HG03175 (cell line): ENCODE data around the gene C16orf87.
A peak's percentile ranks its signal among the peaks of the same experiment; 100 is the strongest.

Experiments used
- ATAC-seq: cut with Tn5 transposase; IDR thresholded peaks from one replicate; pipeline ENCODE4 v1.9.1; 2021; ENCODE audit warnings: mild to moderate bottlenecking, moderate library complexity; ENCODE audit not compliant: unreplicated experiment

C16orf87 gene

DNA sequence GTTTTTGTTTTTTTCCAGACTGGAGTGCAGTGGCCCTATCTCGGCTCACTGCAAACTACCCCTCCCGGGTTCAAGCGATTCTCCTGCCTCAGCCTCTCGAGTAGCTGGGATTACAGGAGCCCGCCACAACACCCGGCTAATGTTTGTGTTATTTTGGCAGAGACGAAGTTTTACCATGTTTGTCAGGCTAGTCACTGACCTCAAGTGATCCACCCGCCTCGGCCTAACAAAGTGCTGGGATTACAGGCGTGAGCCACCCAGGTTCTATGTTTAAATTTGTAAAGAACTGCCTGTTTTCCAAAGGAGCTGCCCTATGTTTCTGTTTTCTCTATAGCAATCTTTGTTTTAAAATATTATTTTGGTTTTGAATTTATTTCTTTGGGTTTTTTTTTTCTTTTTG is 13.8 kb upstream of the C16orf87 start:
- ATAC-seq = no peak

DNA sequence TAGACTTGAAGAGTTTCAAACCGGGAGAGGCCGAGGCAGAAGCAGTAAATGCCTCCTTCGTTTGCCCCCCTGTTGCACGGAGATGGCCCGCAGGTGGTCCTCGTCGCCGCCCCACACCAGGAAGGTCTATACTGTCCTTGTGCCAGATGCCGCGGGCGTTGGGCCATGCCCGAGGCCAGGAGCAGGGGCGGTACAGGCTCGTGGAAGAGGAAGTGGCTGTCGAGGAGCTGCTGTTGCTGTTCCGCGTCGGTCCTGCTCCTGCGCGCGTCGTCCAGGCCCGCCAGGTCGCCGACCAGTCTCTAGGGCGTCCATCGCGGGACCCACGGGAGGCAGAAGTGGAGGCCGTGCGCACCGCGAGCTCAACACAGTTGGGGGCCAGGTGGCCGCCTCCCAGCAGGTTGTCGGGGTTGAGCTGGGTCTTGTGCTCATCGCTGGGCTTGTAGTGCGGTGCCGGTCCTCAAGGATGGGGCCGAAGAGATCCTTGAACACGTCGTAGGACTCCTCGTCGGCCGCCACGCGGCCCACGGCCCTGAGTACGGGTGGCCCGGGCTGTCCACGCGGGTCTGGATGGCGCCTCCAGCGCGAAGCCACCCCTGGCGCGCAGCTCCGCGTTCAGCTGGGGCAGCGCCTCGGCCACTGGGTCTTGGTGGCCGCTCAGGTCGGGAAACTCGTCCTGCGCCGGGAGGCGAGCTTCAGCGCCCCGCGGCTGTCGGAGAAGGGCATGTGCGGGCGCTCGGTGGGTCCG is 13.1 kb upstream of the C16orf87 start:
- no peak for ATAC-seq

DNA sequence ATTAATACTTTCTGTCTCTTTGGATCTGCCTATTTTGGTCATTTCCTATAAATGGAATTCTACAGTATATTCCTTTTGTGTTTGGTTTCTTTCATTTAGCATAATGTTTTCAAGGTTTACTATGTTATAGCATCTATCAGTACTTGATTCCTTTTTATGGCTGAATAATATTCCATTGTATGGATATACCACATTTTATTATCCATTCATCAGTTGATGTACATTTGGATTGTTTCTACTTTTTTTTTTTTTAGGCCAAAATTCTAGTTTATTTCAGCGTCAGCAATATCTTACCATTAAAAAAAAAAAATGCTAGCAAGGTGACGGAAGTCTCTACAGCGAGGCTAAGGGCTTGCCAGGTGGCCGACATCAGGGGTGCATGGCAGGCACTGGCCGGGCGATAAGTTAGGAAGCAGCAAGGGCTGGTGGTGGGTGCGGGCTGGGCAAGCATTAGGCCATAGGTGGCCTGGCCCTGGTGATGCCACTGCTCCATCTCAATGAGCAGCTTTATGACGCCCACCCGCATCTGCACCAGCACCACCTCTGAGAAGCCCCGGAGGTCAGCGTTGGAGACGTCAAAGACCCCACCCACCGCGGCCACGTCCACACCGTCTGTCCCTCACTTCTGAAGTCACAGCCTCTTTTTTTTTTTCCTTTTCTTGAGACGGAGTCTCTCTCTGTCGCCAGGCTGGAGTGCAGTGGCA is 11.4 kb upstream of the C16orf87 start:
- no peak for ATAC-seq

DNA sequence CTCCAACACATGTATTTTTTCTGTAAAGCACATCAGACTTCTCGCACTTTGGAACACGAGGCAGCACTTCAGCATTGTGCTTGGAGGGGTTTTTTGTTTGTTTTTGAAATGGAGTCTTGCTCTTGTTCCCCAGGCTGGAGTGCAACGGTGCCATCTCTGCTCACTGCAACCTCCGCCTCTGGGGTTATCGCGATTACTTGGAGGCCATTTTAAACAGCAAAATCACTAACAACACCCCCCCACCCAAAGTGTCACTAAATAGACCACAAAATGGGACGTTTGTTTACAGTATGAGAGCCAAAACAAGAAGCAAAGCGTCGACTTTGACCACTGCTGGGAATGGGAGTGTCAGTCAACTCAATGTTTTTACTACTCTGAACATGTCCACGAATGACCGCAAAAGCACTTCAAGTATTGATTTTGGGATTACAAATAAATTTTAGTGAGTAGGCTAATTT is 9.0 kb upstream of the C16orf87 start:
- no peak for ATAC-seq

DNA sequence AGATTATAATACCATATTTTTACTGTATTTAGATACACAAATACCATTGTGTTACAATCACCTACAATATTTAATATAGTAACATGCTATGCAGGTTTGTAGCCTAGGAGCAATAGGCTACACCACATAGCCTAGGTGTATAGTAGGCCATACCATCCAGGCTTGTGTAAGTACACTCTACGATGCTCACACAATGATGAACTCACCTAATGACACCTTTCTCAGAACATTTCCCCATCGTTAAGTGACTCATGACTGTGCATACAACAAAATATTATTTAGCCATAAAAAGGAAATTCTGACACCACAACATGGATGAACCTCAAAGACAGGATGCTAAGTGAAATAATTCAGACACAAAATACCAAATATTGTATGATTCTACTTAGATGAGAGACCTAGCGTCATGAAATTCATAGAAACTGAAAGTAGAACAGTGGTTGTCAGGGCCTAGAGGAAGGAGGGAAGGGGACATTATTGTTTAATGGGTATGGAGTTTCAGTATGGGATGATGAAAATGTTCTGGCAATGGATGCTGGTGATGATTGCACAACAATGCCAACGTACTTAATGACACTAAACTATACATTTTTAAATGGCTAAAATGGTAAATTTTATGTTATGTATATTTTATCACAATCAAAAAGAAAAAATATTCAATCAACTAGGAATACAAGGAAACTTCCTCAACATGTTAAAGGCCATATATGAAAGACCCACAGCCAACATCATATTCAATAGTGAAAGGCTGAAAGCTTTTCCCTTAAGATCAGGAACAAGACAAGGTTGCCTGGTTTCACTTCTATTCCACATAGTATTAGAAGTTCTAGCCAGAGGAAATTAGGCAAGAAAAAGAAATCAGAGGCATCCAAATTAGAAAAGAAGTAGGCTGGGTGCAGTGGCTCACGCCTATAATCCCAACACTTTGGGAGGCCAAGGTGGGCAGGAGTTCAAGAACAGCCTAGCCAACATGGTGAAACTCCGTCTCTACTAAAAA is 5.9 kb upstream of the C16orf87 start:
- no peak for ATAC-seq

DNA sequence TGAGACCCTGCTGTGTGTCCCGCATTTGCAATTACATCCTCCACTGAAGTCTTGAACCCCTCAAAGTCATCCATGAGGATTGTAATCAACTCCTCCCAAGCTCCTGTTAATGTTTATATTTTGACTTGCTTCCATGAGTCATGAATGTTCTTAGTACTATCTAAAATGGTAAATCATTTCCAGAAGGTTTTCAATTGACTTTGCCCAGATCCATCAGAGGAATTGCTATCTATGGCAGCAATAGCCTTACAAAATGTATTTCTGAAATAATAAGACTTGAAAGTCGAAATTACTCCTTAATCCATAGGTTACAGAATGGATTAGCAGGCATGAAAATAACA is 2.5 kb upstream of the C16orf87 start:
- no peak for ATAC-seq

DNA sequence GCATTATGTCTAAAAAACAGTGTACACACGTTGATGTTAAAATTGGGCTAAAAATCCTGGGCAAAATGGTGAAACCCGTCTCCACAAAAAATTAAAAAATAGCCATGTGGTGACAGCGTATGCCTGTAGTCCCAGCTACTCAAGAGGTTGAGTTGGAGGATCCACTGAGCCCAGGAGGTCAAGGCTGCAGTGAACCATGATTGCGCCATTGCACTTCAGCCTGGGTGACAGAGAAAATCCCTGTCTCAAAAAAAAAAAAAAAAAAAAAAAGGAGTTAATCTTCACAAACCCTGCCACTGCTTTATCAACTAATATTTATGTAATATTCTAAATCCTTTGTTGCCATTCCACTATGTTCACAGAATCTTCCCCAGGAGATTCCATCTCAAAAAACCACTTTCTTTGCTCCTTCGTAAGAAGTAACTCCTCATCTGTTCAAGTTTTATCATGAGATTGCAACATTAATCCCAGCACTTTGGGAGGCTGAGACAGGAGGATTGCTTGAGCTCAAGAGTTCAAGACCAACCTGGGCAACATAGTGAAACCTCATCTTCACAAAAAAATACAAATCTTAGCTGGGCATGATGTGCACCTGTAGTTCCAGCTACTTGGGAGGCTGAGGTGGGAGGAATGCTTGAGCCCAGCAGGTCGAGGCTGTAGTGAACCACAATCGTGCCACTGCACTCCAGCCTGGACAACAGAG is 1.9 kb upstream of the C16orf87 start:
- no peak for ATAC-seq

DNA sequence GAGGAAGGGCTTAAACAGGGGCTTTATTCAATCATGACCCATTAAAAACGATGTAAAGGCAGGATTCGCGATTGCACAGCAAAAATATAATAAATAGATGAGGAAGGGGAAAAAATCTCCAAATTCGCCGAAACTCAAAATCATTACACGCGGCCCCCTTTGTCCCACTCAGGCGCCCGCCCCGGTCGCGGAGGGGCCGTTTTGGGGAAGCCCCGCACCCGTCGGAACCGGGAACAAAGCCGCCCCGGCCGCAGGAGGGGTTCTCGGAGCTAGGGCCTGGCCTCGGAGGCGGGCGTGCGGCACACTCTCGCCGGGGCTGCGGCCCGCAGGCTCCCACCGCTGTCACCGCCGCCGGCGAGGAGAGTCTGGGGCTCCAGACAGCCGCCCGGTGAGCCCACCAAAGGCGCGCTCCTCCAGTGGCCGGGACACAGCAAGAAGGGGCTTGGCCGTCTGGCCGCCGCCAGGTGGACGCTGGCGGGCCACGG is 521 bp downstream of the C16orf87 start:
- ATAC-seq = peak; percentile 19

DNA sequence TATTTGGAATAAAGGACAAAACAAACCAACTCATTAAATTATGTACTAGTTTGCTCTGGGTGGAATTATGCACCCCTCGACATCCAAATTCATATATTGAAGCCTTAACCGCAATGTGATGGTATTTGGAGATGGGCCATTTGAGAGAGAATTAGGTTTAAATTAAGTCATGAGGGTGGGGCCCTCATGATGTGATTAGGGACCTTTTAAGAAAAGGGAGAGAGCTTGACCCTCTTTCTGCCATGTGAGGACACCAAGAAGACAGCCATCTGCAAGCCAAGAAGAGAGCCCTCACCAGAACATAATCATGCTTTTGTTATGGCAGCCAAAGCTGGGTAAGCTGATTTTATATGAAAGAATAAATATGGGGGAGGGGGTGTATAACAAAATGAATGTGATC is 2.0 kb downstream of the C16orf87 start:
- no peak for ATAC-seq

DNA sequence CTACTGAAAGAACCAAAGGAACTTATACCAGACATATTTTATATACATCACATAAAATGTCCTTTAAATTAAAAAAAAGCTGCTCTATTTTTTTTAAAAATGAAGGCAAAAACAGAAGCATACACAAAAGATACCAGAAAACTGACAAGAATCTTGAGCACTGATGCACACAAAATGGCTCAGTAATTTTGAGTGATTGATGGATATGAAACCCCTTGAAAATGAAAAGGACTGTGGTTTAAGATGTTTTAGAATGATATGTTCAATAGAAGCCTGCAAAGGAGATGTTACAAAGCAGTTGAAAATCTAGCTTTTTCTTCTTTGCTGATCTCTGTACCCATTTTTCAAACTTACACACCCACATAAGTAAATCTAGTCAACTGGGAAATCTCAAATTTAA is 2.7 kb downstream of the C16orf87 start:
- no peak for ATAC-seq

DNA sequence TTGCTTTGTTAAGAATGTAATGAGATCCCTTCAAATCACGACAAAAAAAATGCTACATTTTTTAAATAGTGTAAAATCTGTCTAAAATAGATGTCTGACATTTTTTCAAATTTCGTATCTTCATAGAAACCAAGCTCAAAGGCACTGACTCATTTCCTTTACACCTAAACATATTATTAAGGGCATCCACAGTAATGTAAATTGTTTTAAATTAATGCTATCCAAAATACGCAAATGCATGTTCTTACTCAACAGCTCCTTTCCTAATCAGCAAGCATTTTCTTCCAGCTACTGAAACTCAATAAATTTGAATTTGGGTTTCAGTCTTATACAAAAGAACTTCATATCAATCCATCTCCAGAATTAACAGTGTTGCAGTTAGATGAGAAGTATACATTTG is 4.3 kb downstream of the C16orf87 start:
- no peak for ATAC-seq

DNA sequence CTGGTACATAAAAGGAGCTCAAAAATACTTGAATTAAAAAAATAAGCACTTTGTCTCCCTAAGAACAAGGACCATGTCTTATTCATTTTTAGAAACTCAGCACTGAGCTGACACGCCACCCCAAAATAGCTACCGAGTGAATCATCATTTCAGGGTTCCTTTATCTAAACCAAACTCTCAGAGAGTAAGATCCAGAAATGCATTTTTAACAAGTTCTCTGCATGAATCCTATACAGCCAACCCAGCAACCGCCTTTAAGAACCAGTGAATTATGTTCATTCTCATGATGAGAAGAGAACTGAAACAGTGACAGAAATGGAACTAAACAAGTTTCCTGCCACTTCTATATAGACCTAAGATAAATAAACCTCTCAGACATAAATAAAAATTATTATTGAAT is 8.7 kb downstream of the C16orf87 start:
- ATAC-seq = peak; percentile 72

DNA sequence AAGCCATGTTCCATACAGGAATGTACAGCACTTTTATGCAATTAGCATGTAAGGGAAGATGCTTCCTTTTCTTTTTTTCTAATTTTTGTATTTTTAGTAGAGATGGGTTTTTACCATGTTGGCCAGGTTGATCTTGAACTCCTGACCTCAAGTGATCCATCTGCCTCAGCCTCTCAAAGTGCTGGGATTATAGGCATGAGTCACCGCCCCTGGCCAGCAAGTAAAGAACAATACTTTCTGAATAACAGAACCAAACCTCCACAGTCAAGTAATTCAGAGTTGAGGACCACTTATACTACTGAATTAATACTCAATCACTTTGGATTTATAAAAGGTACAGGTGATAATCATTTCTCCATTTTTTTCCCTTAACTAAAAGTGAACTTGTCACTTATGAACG is 13.0 kb downstream of the C16orf87 start:
- ATAC-seq = no peak

DNA sequence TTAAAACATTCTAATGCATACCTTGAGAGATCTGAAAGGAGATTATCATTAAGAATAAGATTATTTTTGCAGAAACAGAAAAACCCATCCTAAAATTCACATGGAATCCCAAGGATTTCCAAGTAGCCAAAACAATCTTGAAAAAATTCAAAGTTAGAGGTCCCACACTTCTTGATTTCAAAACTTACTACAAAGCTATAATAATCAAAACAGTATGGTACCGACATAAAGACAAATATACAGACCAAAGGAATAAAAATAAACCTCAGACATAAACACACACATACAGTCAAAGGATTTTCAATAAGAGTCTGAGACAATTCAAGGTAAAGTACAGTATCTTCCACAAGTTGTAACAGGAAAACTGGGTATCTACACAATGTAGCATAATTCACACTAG is 16.2 kb downstream of the C16orf87 start:
- ATAC-seq = no peak

DNA sequence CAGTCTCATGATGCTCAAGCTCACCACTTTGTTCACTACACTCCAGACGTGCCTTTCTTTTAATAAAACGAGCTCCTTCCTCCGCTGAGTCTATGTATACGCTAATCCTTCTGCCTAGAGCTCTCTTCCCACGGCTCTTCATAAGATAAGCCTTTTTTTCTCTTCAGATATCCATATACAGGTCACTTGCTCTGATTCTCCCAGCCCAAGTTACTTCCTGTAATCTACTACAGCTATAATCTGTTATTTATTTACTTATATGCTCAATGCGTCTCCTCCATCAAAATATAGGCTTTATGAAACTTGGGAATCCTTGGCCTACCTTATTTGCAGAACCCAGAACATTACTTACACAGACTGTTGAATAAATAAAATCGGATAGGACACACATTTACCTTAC is 17.4 kb downstream of the C16orf87 start:
- no peak for ATAC-seq

DNA sequence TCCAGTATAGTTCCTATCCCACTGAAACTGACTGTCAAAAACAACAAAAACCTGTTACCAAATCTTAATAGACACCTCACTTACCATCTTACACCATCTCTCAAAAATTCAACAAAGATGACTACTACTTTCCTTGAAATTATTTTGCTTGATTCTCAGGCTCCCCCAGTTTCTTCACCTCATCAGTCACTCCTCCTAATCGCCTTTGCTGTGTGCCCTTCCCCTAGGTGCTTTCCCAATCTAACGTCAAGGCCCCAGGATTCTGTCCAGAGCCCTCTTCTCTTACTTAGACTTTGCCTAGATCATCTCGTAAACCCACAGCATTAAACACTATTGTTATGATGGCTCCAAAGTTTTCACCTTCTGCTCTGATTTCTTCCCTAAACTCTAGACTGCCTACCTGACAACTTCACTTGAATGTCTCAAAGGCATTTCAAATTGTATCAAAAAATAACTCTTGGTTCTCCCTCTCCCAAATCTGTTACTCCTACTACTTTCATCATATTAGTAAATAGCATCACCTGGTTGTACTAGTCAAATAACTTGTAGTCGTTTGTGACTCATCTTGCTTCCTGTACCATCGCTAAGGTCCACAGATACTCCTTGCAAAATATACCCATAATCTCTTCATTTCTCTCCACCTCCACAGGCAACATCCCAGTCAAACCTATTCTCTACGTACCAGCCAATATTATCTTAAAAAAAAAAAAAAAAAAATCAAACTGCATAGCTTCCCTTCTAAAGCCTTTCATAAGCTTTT is 18.0 kb downstream of the C16orf87 start:
- ATAC-seq = no peak

DNA sequence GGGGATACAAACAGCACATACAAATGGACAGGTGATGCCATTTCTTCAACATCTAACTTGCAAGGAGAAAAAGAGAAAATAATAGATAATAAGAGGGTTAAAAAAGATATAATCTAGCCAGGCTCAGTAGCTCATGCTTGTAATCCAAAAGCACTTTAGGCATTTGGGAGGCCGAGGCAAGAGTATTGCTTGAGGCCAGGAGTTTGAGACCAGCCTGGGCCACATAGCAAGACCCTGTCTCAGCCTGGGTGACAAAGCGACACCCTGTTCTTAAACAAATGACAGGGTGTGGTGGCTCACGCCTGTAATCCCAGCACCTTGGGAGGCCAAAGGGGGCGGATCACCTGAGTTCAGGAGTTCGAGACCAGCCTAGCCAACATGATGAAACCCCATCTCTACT is 19.3 kb downstream of the C16orf87 start:
- ATAC-seq = no peak

DNA sequence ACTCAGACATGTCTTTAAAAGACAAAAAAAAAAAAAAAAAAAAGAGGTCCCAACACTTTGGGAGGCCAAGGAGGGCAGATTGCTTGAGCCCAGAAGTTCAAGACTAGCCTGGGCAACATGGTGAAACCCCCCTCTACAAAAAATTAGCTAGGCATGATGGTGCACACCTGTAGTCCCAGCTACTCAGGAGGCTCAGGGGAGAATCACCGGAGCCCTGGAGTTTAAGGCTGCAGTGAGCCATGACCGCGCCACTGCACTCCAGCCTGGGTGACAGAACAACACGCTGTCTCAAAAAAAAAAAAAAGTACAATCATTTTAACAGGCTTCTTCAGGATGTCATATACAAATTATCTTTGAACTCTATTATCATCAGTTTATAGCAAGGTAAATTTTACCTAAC is 22.0 kb downstream of the C16orf87 start:
- peak; percentile 78 for ATAC-seq

DNA sequence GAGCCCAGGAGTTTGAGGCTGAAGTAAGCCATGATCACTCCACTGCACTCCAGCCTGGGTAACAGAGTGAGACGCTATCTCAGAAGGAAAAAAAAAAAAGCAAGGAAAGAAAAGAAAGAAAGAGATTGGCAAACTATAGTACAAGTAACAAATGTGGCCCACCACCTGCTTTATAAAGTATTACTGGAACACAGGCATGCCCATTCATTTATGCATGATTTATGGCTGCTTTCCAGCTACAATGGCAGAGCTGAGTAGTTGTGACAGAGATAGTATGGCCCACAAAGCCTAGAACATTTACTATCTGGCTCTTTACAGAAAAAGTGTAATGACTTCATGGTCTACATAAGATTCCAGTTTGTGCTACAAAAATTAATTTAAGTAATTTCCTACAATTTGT is 23.6 kb downstream of the C16orf87 start:
- ATAC-seq = no peak

DNA sequence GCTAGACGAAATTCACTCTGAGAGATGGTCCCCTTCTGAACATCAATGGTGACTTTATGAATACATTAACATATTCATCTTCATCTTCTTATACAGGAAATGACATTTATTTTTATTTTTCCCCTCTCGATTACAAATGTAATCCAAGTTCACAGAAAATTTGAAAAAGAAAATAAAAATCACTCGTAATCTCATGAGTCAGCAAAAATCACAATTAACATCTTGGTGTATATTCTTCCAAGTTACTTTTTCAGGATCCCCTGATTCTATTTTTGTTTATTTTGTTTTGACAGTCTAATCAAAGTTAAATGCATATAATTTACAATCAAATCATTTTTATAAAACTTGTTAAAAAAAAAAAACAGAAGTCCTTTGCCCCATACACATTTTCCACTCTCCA is 27.6 kb downstream of the C16orf87 start:
- ATAC-seq = no peak
